Measurements from ENCODE around the gene THSD4. TPM values are rescaled to one million over a fixed set of nuclear protein-coding genes. Genes with fewer than 3 reads are reported as not detected.

Gene THSD4
- total and polyA plus RNA-seq, 9 of the 15 experiments (the other 6 are each of a cell fraction or from before 2014, with no cell fraction given) = 0.04 TPM; not detected in 5

DNA sequence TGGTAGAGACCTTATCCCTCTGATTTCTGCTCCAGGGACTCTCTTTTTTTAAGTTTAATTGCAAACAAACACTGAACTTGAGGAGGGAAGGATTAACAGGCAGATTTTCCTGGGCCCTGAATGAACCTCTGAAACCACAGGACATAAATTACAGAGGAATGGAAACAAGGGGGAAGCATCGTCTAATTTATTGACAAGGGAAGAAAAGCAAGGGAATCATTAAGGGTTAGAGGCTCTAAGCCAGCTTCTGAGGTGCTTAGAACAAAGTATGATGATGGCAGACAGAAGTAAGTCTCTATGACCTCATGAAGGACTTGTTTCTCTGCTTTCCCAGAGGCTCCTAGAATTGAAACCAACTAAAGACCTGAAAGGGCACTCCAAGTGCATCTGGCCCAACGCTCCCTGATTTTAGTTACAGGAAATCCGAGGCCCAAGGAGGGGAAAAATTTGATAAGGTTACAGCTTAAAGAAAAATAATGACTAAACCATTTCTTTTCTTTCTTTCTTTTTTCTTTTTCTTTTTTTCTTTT, 450.4 kb downstream of the THSD4 start:
- FAIRE-seq (no peak), ATAC-seq (no peak), DNase-seq (ENCODE audit: extremely low read depth in 1 of 4, low spot score in 3 of 4) (no peak)
- Histone ChIP-seq H3K9me1 (ENCODE audit: control insufficient read depth, insufficient read depth, low read length) (no peaks in the 10 kb centered on the region), H3K36me3 (ENCODE audit: control insufficient read depth, insufficient read depth, low read length) (no peaks in the 10 kb centered on the region), H3K27me3 (ENCODE audit: control insufficient read depth in 2 of 2, insufficient read depth in 2 of 2, low read length in 2 of 2) (no peaks in the 10 kb centered on the region; a peak in 1 of 5 replicates), H3K9ac (ENCODE audit: insufficient read depth in 1 of 2, low read depth in 2 of 2, low read length in 2 of 2) (no peak overlapping the region), H3K79me2 (ENCODE audit: control insufficient read depth, insufficient read depth, low read length) (no peaks in the 10 kb centered on the region), H3K9me3 (replicated peaks; ENCODE audit: control insufficient read depth, insufficient read depth, low read depth, low read length) (no peaks in the 10 kb centered on the region), H3K4me3 (no peak overlapping the region), H2AFZ (ENCODE audit: low read depth, low read length) (no peak overlapping the region), H4K20me1 (replicated peaks; ENCODE audit: control insufficient read depth, insufficient read depth, low read length) (no peaks in the 10 kb centered on the region), H3K27ac (ENCODE audit: extremely low read depth, low read depth, low read length) (no peak overlapping the region), H3K4me1 (replicated peaks in 1 of 2; ENCODE audit: control insufficient read depth in 2 of 2, insufficient read depth in 2 of 2, low read length in 2 of 2) (no peaks in the 10 kb centered on the region), H3K4me2 (ENCODE audit: insufficient read depth, low read length) (no peak overlapping the region)
- CTCF ChIA-PET (ENCODE audit: low intra/inter-chr PET ratio) = no interaction called here
- intact Hi-C loops (cut with micrococcal nuclease) = no loop called here
- no TSS peak for BruUV-seq (replicated peaks)
- no peak for TF ChIP-seq ZNF57 (CRISPR knock-in tag; IDR thresholded peaks at IDR 0.05)
- no peak for TF ChIP-seq ESRRB (CRISPR knock-in tag; IDR thresholded peaks at IDR 0.05; ENCODE audit: borderline replicate concordance)
- no peak for TF ChIP-seq BMI1 (IDR thresholded peaks at IDR 0.05; ENCODE audit: low read length)
- TF ChIP-seq ZNF224 (CRISPR knock-in tag; IDR thresholded peaks at IDR 0.05) = no peak
- no peak for TF ChIP-seq GATAD2B (IDR thresholded peaks at IDR 0.05; ENCODE audit: borderline replicate concordance)
- no peak for TF ChIP-seq KLF16 (IDR thresholded peaks at IDR 0.05)
- no peak for TF ChIP-seq ZC3H8 (IDR thresholded peaks at IDR 0.05)
- no peak for TF ChIP-seq ESRRA (IDR thresholded peaks at IDR 0.05; ENCODE audit: borderline replicate concordance, low read depth)
- TF ChIP-seq DDX20 (tag; IDR thresholded peaks at IDR 0.05; ENCODE audit: low read depth) = no peak
- no peak for TF ChIP-seq DNMT1 (IDR thresholded peaks at IDR 0.05)
- no peak for TF ChIP-seq HDGF (IDR thresholded peaks at IDR 0.05)
- TF ChIP-seq, protein P1, sequence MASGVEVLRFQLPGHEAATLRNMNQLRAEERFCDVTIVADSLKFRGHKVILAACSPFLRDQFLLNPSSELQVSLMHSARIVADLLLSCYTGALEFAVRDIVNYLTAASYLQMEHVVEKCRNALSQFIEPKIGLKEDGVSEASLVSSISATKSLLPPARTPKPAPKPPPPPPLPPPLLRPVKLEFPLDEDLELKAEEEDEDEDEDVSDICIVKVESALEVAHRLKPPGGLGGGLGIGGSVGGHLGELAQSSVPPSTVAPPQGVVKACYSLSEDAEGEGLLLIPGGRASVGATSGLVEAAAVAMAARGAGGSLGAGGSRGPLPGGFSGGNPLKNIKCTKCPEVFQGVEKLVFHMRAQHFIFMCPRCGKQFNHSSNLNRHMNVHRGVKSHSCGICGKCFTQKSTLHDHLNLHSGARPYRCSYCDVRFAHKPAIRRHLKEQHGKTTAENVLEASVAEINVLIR (CRISPR knock-in tag; IDR thresholded peaks at IDR 0.05) = no peak
- no peak for TF ChIP-seq CC2D1A (IDR thresholded peaks at IDR 0.05)
- TF ChIP-seq PHTF2 (CRISPR knock-in tag; IDR thresholded peaks at IDR 0.05) = no peak
- TF ChIP-seq, protein P2, sequence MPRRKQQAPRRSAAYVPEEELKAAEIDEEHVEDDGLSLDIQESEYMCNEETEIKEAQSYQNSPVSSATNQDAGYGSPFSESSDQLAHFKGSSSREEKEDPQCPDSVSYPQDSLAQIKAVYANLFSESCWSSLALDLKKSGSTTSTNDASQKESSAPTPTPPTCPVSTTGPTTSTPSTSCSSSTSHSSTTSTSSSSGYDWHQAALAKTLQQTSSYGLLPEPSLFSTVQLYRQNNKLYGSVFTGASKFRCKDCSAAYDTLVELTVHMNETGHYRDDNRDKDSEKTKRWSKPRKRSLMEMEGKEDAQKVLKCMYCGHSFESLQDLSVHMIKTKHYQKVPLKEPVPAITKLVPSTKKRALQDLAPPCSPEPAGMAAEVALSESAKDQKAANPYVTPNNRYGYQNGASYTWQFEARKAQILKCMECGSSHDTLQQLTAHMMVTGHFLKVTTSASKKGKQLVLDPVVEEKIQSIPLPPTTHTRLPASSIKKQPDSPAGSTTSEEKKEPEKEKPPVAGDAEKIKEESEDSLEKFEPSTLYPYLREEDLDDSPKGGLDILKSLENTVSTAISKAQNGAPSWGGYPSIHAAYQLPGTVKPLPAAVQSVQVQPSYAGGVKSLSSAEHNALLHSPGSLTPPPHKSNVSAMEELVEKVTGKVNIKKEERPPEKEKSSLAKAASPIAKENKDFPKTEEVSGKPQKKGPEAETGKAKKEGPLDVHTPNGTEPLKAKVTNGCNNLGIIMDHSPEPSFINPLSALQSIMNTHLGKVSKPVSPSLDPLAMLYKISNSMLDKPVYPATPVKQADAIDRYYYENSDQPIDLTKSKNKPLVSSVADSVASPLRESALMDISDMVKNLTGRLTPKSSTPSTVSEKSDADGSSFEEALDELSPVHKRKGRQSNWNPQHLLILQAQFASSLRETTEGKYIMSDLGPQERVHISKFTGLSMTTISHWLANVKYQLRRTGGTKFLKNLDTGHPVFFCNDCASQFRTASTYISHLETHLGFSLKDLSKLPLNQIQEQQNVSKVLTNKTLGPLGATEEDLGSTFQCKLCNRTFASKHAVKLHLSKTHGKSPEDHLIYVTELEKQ (CRISPR knock-in tag; IDR thresholded peaks at IDR 0.05) = no peak
- in situ Hi-C loops (cut with MboI) = no loop called here
- WGBS (ENCODE audit: insufficient coverage, low coverage, missing lambda C conversion rate) = 4% methylated on average over 3 of the region's 3 CpGs
- POLR2A ChIA-PET = no interaction called here
